KMS-11 (cell line): ENCODE measurements around the gene TMEM247.

Experiments
- H2AFZ ChIP-seq: fragments of 200-600 bp; sonication (generic); 2 replicates; pipeline ENCODE4 v1.6.1; 2016; ENCODE audit warnings: antibody characterized with exemption, mixed run types, low read depth
- H3K27ac ChIP-seq: fragments of 200-600 bp; sonication (generic); 2 replicates; pipeline ENCODE4 v1.6.1; 2016; ENCODE audit warnings: mild to moderate bottlenecking, mixed run types
- H3K27me3 ChIP-seq: fragments of 200-600 bp; sonication (generic); 2 replicates; pipeline ENCODE4 v1.6.1; 2017; ENCODE audit warnings: mild to moderate bottlenecking, low read depth, mixed run types, moderate library complexity; ENCODE audit not compliant: insufficient read depth
- H3K36me3 ChIP-seq: fragments of 200-600 bp; sonication (generic); 2 replicates; pipeline ENCODE4 v1.6.1; 2017; ENCODE audit warnings: mild to moderate bottlenecking, mixed run types; ENCODE audit not compliant: insufficient read depth
- H3K4me1 ChIP-seq: fragments of 200-600 bp; sonication (generic); 2 replicates; pipeline ENCODE4 v1.6.1; 2016; ENCODE audit warnings: mild to moderate bottlenecking, low read depth, mixed run types; ENCODE audit not compliant: poor library complexity, severe bottlenecking
- H3K4me2 ChIP-seq: fragments of 200-600 bp; sonication (generic); 2 replicates; pipeline ENCODE4 v1.7.0; 2016; ENCODE audit warnings: mild to moderate bottlenecking, mixed run types
- H3K4me3 ChIP-seq: fragments of 200-600 bp; sonication (generic); IDR thresholded peaks from 2 replicates; pipeline ENCODE4 v1.6.1; 2017; ENCODE audit warnings: low read depth, low read length, mixed read lengths; ENCODE audit not compliant: insufficient read depth
- H3K79me2 ChIP-seq: fragments of 200-600 bp; sonication (generic); 2 replicates; pipeline ENCODE4 v1.6.1; 2016; ENCODE audit warnings: low read depth, mixed run types; ENCODE audit not compliant: insufficient read depth
- H3K9ac ChIP-seq: fragments of 200-600 bp; sonication (generic); 2 replicates; pipeline ENCODE4 v1.6.1; 2016; ENCODE audit warnings: mild to moderate bottlenecking, mixed run types
- H4K20me1 ChIP-seq: fragments of 200-600 bp; sonication (generic); 2 replicates; pipeline ENCODE4 v1.6.1; 2016; ENCODE audit warnings: mild to moderate bottlenecking, mixed run types; ENCODE audit not compliant: insufficient read depth
- TF ChIP-seq, protein P1 (sequence below): fragments of 200-600 bp; sonication (generic); conservative IDR thresholded peaks from 2 replicates; pipeline ENCODE4 v1.6.1; 2017; ENCODE audit warnings: low read depth, mild to moderate bottlenecking, antibody characterized with exemption, low read length, moderate library complexity, mixed read lengths

TMEM247 gene

DNA sequence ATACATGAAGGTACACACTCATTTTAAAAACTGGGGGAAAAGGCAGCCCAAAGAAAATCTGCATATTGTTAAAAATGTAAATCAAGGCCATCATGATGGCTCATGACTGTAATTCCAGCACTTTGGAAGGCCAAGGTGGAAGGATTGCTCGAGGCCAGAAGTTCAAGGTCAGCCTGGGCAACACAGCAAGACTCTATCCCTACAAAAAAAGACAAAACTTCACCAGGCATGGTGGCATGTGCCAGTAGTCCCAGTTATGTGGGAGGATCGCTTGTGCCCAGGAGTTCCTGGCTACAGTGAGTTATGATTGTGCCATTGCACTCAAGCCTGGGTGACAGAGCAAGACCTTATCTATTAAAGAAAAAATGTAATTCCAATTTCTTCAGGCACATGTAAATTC is 34.6 kb upstream of the TMEM247 start:
- Histone ChIP-seq H3K27ac (no peak overlapping the region), H3K79me2 (no peaks in the 10 kb centered on the region), H3K4me1 (no peaks in the 10 kb centered on the region), H3K4me3 (no peak overlapping the region), H3K27me3 (no peaks in the 10 kb centered on the region), H2AFZ (no peak overlapping the region), H3K36me3 (no peaks in the 10 kb centered on the region), H3K9ac (no peak overlapping the region), H3K4me2 (no peak overlapping the region), H4K20me1 (no peaks in the 10 kb centered on the region)
- TF ChIP-seq, protein P1, sequence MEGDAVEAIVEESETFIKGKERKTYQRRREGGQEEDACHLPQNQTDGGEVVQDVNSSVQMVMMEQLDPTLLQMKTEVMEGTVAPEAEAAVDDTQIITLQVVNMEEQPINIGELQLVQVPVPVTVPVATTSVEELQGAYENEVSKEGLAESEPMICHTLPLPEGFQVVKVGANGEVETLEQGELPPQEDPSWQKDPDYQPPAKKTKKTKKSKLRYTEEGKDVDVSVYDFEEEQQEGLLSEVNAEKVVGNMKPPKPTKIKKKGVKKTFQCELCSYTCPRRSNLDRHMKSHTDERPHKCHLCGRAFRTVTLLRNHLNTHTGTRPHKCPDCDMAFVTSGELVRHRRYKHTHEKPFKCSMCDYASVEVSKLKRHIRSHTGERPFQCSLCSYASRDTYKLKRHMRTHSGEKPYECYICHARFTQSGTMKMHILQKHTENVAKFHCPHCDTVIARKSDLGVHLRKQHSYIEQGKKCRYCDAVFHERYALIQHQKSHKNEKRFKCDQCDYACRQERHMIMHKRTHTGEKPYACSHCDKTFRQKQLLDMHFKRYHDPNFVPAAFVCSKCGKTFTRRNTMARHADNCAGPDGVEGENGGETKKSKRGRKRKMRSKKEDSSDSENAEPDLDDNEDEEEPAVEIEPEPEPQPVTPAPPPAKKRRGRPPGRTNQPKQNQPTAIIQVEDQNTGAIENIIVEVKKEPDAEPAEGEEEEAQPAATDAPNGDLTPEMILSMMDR = no peak

DNA sequence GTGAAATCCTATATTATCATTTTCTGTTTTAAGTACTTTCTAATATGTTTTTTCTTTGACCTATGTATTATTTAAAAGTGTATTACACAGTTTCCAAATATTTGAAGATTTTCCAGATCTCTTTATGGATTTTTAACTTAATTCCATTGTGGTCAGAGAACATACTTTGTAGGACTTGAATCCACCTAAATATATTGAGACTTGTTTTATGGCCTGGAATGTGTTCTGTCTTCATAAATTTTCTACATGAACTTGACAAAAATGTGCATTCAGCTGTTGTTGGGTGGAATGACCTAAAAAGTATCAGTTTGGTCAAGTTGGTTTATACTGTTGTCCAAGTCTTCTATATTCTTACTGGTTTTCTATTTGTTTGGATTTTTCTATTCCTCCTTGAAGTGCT is 33.8 kb upstream of the TMEM247 start:
- no peaks in the 10 kb centered on the region for H3K4me1 ChIP-seq
- TF ChIP-seq, protein P1 = no peak
- H3K79me2 ChIP-seq = no peaks in the 10 kb centered on the region
- no peaks in the 10 kb centered on the region for H3K36me3 ChIP-seq
- no peak overlapping the region for H3K27ac ChIP-seq
- H3K4me2 ChIP-seq = no peak overlapping the region
- H4K20me1 ChIP-seq = no peaks in the 10 kb centered on the region
- H2AFZ ChIP-seq = no peak overlapping the region
- H3K27me3 ChIP-seq = no peaks in the 10 kb centered on the region
- H3K9ac ChIP-seq = no peak overlapping the region
- no peak overlapping the region for H3K4me3 ChIP-seq

DNA sequence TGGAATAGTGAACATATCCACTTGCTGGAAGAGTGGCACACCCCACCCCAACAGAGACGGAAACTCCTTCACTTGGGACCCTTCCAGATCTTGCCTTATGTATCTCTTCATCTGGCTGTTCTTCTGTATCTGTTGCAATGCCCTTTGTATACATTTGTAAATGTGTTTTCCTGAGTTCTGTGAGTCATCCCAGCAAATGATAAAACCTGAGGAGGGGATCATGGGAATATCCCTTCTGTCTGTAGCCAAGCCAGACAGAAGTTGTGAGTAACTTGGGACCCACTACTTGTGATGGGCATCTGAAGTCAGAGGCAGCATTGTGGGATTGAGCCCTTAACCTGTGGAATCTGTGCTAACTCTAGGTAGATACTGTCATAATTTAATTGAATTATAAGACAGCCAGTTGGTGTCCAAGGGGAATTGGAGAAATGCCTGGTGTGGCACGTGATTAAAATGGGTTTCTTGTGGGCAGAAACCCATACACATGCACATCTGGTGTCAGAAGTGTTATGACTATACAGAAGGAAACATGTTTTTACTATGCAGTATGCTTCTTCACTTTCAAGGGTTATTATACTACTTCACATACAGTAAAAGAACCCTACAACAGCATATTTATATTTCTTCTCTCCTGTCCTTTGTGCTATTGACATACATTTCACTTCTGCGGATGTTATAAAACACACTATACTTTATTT is 32.3 kb upstream of the TMEM247 start:
- Histone ChIP-seq H3K27ac (no peak overlapping the region), H3K9ac (no peak overlapping the region), H2AFZ (no peak overlapping the region), H3K79me2 (no peaks in the 10 kb centered on the region), H3K36me3 (no peaks in the 10 kb centered on the region), H3K27me3 (no peaks in the 10 kb centered on the region), H3K4me1 (no peaks in the 10 kb centered on the region), H3K4me3 (no peak overlapping the region), H4K20me1 (no peaks in the 10 kb centered on the region), H3K4me2 (no peak overlapping the region)
- TF ChIP-seq, protein P1 = no peak

DNA sequence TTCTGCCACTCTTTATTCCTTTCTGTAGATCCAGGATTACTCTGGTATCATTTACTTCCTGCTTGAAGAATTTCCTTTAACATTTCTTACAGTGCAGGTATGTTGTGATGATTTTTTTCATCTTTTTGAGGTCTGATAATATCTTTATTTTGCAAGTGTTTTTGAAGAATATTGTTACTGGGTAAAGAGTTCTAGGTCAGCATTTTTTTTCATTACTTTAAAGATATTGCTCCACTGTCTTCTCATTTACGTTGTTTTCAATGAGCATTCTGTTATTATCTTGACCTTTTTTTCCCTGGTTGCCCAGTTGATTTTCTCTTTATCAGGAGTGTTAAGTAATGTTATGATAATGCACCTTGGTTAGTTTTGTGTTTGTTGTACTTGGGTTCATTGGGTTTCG is 31.7 kb upstream of the TMEM247 start:
- Histone ChIP-seq H3K9ac (no peak overlapping the region), H3K79me2 (no peaks in the 10 kb centered on the region), H2AFZ (no peak overlapping the region), H3K36me3 (no peaks in the 10 kb centered on the region), H4K20me1 (no peaks in the 10 kb centered on the region), H3K27ac (no peak overlapping the region), H3K4me3 (no peak overlapping the region), H3K4me2 (no peak overlapping the region), H3K27me3 (no peaks in the 10 kb centered on the region), H3K4me1 (no peaks in the 10 kb centered on the region)
- TF ChIP-seq, protein P1 = no peak
